Stimulated activated CD4-positive, alpha-beta T cell treated with anti-CD3 and anti-CD28 coated beads, TNF-alpha, amount 100 ng/mL, for 24 hours (primary cell): ENCODE results near the gene TEAD1.
"Not testable (repeated sequence)": the region's sequence is repeated elsewhere in the genome, so short reads cannot be mapped to it uniquely, and the experiment has no call there.

Experiments used
- DNase-seq, 3 experiments: peaks; one replicate each; pipeline ENCODE4 v3.0.0-alpha.2; 2020; ENCODE audit warnings: low read depth in 3 of 3

The TEAD1 gene

DNA sequence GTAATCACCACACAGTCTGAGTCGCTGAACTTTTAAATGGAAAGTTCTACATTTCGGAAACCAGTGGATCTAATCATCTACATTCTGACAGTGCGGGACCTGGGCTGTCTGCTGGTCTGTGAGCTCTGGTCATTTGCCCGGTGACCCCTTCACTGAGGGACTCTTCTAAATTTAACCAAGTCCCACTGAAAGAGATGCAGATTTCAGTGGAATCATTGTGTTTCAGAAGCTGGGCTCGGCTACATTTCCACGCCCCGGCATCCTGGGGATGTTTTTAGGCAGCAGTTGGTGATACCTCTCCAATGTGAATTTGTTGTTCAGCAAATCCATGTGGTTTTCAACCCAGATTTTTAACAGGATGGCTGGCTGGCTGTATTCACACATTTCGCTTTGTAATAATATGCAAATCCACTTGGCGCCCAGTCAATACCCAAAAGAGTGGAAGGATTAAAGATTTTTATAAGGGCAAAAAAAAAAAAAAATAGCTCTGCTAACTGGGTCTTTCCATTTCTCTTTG, 189.4 kb downstream of the TEAD1 start:
- DNase-seq, result no peak

GRCh38 chr11:12864316-12865156, 190.3 kb downstream of the TEAD1 start:
- no peak for DNase-seq

- DNase-seq, result no peak
Measured at GRCh38 chr11:12865863-12866595, 191.8 kb downstream of the TEAD1 start.

DNA sequence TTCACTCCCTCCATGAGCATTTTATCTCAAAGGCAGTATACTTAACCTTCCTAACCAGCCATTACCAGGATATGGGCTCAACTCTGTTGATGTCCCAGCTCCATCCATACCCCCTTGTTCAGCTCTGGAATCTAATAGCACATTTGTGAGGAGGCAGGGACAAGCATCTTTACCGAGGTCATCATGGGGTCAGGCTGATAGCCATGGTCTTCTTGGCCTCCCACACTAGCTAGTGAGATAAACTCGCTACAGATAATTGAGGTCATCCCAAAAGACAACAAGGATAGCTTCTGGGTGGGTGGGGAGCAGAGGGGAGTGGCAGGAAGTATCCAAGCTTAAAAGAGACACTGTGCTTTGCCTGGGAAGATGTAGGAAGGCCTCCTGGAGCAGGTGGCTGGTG, 193.3 kb downstream of the TEAD1 start:
- no peak for DNase-seq

- DNase-seq, result no peak
Measured at GRCh38 chr11:12868315-12869073, 194.3 kb downstream of the TEAD1 start.

DNA sequence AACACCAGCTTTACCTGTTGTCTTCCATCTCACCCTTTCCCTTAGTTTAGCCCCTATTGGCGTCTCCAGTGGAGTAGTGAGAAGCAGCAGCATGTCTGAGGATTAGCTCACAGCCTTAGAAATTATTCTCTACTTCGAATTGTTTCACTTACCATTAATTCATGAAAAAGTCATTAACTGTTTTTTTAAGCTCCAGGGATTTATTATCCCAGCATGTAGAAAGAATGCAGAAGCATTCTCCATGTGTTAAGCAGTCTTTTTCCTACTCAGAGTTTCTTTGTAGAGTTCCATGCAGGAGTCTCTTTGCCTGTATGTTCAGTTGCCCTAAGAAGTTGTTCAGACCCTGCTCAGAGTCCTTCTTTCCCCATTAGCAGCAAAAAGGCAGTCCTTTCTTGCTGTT, 197.0 kb downstream of the TEAD1 start:
- DNase-seq, result no peak

GRCh38 chr11:12871788-12872321, 197.6 kb downstream of the TEAD1 start:
- no peak for DNase-seq

DNA sequence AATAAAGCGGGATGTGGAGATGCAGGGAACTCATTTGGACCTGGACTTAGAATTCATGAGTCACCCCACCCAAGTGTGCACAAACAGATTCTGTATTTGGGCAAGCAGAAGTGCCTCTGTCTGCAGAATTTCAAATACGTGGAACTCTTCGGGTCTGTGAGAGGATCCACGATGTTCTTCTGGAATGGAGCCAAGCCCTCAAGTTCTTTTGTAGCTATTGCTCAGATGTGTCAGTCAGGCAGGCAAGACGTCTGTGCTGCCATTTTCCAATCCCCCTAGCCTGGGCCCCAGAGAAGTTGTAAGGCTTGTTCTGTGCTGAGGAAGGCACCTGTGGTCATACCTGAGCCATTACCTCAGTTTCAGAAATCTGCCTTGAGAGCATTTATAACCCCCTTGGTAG, 202.1 kb downstream of the TEAD1 start:
- no peak for DNase-seq

DNA sequence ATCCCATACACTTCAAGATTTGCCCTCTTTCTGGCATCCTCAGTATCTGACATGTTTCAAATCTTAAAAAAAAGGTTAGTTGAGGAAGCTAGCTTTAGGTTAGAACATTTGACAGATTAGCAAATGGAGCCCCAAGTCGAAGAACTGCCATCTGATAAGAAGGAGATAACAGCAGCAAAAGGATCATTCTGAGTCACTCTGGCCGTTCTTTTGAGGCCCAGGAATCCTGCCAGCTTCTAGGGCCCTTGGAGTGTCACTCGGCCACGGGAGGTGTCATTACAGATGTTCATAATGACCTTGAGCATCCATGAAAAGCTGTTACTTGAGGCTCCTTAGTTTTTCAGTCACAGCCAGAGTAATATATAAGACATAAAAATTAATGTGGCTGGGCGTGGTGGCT, 202.8 kb downstream of the TEAD1 start:
- no peak for DNase-seq

GRCh38 chr11:12877508-12877907, 203.3 kb downstream of the TEAD1 start:
- DNase-seq, result not testable (repeated sequence)

GRCh38 chr11:12880327-12880726, 206.1 kb downstream of the TEAD1 start:
- DNase-seq, result no peak

GRCh38 chr11:12882670-12883069, 208.4 kb downstream of the TEAD1 start:
- no peak for DNase-seq

- DNase-seq, result no peak
Measured at GRCh38 chr11:12884751-12885318, 210.6 kb downstream of the TEAD1 start.

DNA sequence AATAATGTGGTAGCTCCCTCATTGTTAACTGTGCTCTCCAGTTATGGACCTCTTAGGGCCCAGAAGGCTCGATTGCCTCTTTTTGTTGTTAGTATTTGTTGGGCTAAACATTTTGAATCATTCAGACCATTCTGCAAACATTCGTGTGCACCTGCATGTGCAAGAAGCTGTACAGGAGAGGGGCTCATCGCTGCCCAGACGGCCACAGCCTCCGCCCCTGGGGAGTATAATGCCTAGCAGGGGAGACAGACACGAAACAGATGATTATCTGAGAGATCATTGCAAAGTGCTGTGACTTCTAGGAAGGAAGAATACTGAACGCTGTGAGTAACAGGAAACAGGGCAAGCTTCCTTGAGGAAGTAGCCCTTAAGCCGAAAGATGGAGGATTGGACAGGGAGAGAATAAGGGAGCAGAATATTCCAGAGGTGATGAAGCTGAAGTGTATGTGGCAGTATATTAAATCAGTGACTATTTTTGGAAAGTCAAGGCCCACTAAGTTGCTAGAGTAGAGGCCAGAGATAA, 211.6 kb downstream of the TEAD1 start:
- DNase-seq, result no peak

- DNase-seq, result no peak
Measured at GRCh38 chr11:12886508-12886907, 212.3 kb downstream of the TEAD1 start.

DNA sequence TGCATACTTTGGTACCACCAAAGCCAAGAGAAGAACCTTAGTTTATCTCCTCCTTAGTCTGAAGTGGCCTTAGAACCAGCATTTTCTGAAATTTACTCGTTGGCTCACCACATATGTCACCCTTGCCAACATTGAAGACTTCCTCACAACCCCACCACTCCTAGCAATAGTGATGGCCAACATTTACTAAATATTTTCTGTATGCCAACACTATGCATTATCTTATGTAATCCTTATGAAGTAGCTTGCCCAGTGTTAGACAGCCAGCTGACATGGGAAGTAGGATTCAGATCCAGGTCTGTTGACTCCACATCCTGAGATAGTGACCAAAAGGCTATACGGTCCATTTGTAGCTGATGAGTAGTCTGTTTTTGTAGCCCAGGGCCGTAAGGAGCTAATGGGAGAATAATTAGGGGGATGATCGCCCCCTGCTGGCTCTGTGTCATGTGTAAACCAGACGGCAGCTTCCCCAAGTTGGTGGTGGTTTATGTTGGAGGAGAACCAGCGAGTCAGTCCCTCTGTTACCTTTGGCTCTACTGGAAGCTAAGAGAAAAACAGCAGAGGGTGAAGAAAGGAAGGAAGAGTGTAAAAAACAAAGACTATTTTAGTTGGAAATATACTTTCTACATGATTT, 214.4 kb downstream of the TEAD1 start:
- peak; percentile 27 to 61 (median 34) for DNase-seq

- no peak for DNase-seq
Measured at GRCh38 chr11:12889243-12889642, 215.0 kb downstream of the TEAD1 start.

DNA sequence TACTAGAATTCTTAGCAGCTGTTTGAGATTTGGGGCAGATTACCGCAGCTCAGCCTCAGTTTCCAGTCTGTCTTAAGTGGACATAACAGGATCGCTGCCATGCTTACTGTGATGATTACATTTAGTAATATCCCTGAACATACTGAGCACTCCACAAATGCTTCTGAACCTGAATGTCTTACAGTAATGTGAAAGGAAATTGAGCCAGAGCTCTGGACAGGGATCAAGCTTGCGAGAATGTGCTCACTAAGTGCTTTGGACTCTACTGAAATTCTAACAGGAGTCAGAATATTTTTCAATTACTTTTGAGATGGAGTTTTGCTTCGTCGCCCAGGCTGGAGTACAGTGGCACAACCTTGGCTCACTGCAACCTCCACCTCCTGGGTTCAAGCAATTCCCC, 216.3 kb downstream of the TEAD1 start:
- DNase-seq, result no peak

- peak in 2 of 3 experiments; percentile 13 to 57 for DNase-seq
Measured at GRCh38 chr11:12893787-12894672, 219.8 kb downstream of the TEAD1 start.

DNA sequence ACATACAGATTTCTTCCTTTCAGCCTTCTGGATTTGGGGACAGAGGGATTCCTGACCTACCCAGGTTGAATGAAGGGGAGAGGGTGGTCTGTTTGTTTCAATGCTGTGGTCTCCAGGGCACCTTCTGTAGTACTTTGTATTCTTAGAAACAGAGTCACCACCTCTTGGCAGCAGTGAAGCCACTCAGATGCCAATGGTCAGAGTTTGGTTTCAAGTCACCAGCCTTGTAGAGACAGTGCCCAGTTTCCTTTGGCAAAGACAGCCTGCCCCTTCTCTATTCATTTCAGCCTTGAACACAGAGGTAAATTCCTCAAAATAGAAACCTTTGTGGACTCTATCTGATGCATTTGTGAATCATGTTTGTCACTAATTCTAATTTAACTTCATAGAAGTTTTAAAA, 223.2 kb downstream of the TEAD1 start:
- DNase-seq, result no peak
